Fibroblast of lung (primary cell): ENCODE measurements around the gene POPDC2.

Source experiments
- EZH2 ChIP-seq: IDR thresholded peaks from 2 replicates; pipeline ENCODE4 v1.5.1; 2012; ENCODE audit warnings: low read length, control low read depth, mild to moderate bottlenecking; ENCODE audit errors: missing control alignments
- TF ChIP-seq, protein P1 (sequence below), 2 donors: IDR thresholded peaks in 1 of 2; conservative IDR thresholded peaks in 1 of 2; 1 replicate in 1 of 2; 2 replicates in 1 of 2; pipeline ENCODE4 v1.5.1; 2011 to 2012; ENCODE audit warnings: low read length in 2 of 2, control low read depth in 1 of 2, inconsistent platforms in 1 of 2, low read depth in 1 of 2, mild to moderate bottlenecking in 1 of 2

DNA sequence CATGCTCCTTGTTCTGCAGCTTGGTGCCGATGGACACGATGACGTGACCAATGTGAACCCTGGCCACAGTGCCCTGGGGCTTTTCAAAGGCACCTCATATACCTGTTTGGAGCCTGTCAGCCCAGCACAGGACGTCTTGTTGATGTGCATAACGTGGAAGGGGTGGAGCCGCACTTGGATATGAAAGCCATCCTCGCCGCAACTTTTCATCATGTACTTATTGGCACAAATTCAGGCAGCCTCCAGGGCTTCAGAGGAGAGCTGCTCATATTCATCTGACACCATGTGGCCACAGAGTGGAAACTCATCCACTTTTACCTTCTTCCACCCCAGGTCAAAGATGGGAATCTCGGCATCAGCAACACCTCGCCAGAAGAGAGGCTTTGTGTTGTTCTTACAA is 24.7 kb downstream of the POPDC2 start:
- TF ChIP-seq, protein P1, sequence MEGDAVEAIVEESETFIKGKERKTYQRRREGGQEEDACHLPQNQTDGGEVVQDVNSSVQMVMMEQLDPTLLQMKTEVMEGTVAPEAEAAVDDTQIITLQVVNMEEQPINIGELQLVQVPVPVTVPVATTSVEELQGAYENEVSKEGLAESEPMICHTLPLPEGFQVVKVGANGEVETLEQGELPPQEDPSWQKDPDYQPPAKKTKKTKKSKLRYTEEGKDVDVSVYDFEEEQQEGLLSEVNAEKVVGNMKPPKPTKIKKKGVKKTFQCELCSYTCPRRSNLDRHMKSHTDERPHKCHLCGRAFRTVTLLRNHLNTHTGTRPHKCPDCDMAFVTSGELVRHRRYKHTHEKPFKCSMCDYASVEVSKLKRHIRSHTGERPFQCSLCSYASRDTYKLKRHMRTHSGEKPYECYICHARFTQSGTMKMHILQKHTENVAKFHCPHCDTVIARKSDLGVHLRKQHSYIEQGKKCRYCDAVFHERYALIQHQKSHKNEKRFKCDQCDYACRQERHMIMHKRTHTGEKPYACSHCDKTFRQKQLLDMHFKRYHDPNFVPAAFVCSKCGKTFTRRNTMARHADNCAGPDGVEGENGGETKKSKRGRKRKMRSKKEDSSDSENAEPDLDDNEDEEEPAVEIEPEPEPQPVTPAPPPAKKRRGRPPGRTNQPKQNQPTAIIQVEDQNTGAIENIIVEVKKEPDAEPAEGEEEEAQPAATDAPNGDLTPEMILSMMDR (conservative IDR thresholded peaks at IDR 0.05 in 1 of 2, IDR thresholded peaks at IDR 0.05 in 1 of 2; ENCODE audit: low read depth in 1 of 2, low read length in 2 of 2): no peak
- no peak for TF ChIP-seq EZH2
